GM18909 (cell line): ENCODE results near the gene NMD3.
"Not testable (repeated sequence)": the region's sequence is repeated elsewhere in the genome, so short reads cannot be mapped to it uniquely, and the experiment has no call there.

ENCODE experiments used
- ATAC-seq: cut with Tn5 transposase; IDR thresholded peaks from one replicate; pipeline ENCODE4 v1.9.1; 2021; ENCODE audit warnings: mild to moderate bottlenecking; ENCODE audit not compliant: unreplicated experiment, poor library complexity

Gene NMD3

GRCh38 chr3:161220850-161221753 lies at the start of gene NMD3:
Gene NMD3, plus strand, starts transcription at chr3:161221311. Its CDS starts 703 bp downstream, at chr3:161222014.
- peak; percentile 99 for ATAC-seq

- no peak for ATAC-seq
These were observed 49.2 kb upstream of the NMD3 start for GRCh38 chr3:161171639-161172552.

GRCh38 chr3:161175506-161175905 lies 45.6 kb upstream of the NMD3 start:
- ATAC-seq: no peak

GRCh38 chr3:161177991-161178390 lies 43.1 kb upstream of the NMD3 start:
- no peak for ATAC-seq

GRCh38 chr3:161181371-161181770 lies 39.7 kb upstream of the NMD3 start:
- not testable (repeated sequence) for ATAC-seq

GRCh38 chr3:161187046-161187445 lies 34.1 kb upstream of the NMD3 start:
- ATAC-seq: no peak

- ATAC-seq: no peak
These were observed 23.0 kb upstream of the NMD3 start for GRCh38 chr3:161197855-161198850.

GRCh38 chr3:161199926-161200325 lies 21.2 kb upstream of the NMD3 start:
- no peak for ATAC-seq

- ATAC-seq: peak; percentile 86
These were observed 17.5 kb upstream of the NMD3 start for GRCh38 chr3:161203485-161204098.

GRCh38 chr3:161208931-161209330 lies 12.2 kb upstream of the NMD3 start:
- no peak for ATAC-seq

GRCh38 chr3:161212171-161212771 lies 8.8 kb upstream of the NMD3 start:
- no peak for ATAC-seq

GRCh38 chr3:161212906-161213305 lies 8.2 kb upstream of the NMD3 start:
- no peak for ATAC-seq

- no peak for ATAC-seq
These were observed 7.5 kb upstream of the NMD3 start for GRCh38 chr3:161213644-161214043.

GRCh38 chr3:161215185-161215584 lies 5.9 kb upstream of the NMD3 start:
- no peak for ATAC-seq

GRCh38 chr3:161217496-161217895 lies 3.6 kb upstream of the NMD3 start:
- no peak for ATAC-seq

- no peak for ATAC-seq
These were observed 1.6 kb upstream of the NMD3 start for GRCh38 chr3:161219495-161219894.

GRCh38 chr3:161221806-161222600 lies 892 bp downstream of the NMD3 start:
- no peak for ATAC-seq

GRCh38 chr3:161222662-161223061 lies 1.6 kb downstream of the NMD3 start:
- ATAC-seq: no peak
